Body of pancreas (tissue), 4 donors: ENCODE data around the gene CRELD2.

Experiments used
- CTCF ChIP-seq, 7 experiments: fragments of 450-650 bp in 4 of 7; fragments of 200-600 bp in 3 of 7; sonication (generic) in 3 of 7; IDR thresholded peaks; one replicate each; pipeline ENCODE4 v1.5.1; 2016 to 2019; ENCODE audit warnings: antibody characterized with exemption in 7 of 7
- POLR2A ChIP-seq, 3 donors: fragments of 450-650 bp; IDR thresholded peaks; one replicate each; pipeline ENCODE4 v1.6.1; 2016; ENCODE audit warnings: antibody characterized with exemption in 3 of 3, mild to moderate bottlenecking in 2 of 3

- TF ChIP-seq CTCF (IDR thresholded peaks at IDR 0.05) (no peak), POLR2A (IDR thresholded peaks at IDR 0.05) (no peak)
These were observed 49.3 kb downstream of the CRELD2 start for GRCh38 chr22:49967706-49968208.
